CD4-positive, alpha-beta T cell (primary cell): ENCODE results near the gene CHD5. TPM values are rescaled to one million over a fixed set of nuclear protein-coding genes. Genes with fewer than 3 reads are reported as not detected.

Experiments used
- ATAC-seq: fragments of 200-7000 bp; cut with Tn5 transposase; one replicate; pipeline ENCODE4 v1.10.0; 2022; ENCODE audit warnings: mild to moderate bottlenecking; ENCODE audit not compliant: poor library complexity
- CTCF ChIA-PET: fragments of 350-600 bp; sonication (Branson Sonifier 250); formaldehyde crosslinking; loops from one replicate; lab custom pipeline; 2021; ENCODE audit warnings: antibody characterized with exemption, inconsistent platforms; lab: Charles Lee
- POLR2A ChIA-PET: fragments of 350-600 bp; sonication (Branson Sonifier 250); formaldehyde crosslinking; loops from one replicate; lab custom pipeline; 2021; ENCODE audit warnings: antibody characterized with exemption, inconsistent platforms; lab: Charles Lee
- DNase-seq, 14 experiments: peaks; one replicate each; pipeline ENCODE4 v3.0.0-alpha.2; 2013 to 2020; ENCODE audit warnings: mixed read lengths in 2 of 14
- H3K27ac ChIP-seq, 2 donors: one replicate each; pipeline versions ENCODE4 v1.5.1 to v1.7.0; 2013; ENCODE audit warnings: low read length in 2 of 2, low read depth in 1 of 2, mild to moderate bottlenecking in 1 of 2
- H3K27me3 ChIP-seq, 2 experiments: 1 replicate in 1 of 2; 2 replicates in 1 of 2; pipeline versions ENCODE4 v1.6.1 to v1.7.0; 2013; ENCODE audit warnings: low read length in 2 of 2, control low read depth in 1 of 2, mild to moderate bottlenecking in 1 of 2, moderate library complexity in 1 of 2; ENCODE audit not compliant: insufficient read depth in 2 of 2, control insufficient read depth in 1 of 2
- H3K36me3 ChIP-seq: one replicate; pipeline ENCODE4 v1.6.1; 2013; ENCODE audit warnings: low read length, control low read depth; ENCODE audit not compliant: insufficient read depth
- H3K4me1 ChIP-seq: one replicate; pipeline ENCODE4 v1.6.1; 2013; ENCODE audit warnings: low read length, control low read depth; ENCODE audit not compliant: insufficient read depth
- H3K4me3 ChIP-seq: one replicate; pipeline ENCODE4 v1.5.1; 2013; ENCODE audit warnings: mild to moderate bottlenecking, low read length, moderate library complexity
- H3K9me3 ChIP-seq, 2 experiments: 1 replicate in 1 of 2; 2 replicates in 1 of 2; pipeline versions ENCODE4 v1.6.1 to v1.7.0; 2013; ENCODE audit warnings: low read length in 2 of 2, mild to moderate bottlenecking in 2 of 2, control low read depth in 1 of 2, moderate library complexity in 1 of 2; ENCODE audit not compliant: control insufficient read depth in 1 of 2, insufficient read depth in 1 of 2
- H3K27ac Mint-ChIP-seq: one replicate; pipeline ENCODE4 v1.8.0; 2020; ENCODE audit warnings: mixed read lengths
- H3K27me3 Mint-ChIP-seq: one replicate; pipeline ENCODE4 v1.8.0; 2021; ENCODE audit warnings: mixed read lengths
- H3K36me3 Mint-ChIP-seq: one replicate; pipeline ENCODE4 v1.8.0; 2021; ENCODE audit warnings: low read depth, mixed read lengths
- H3K4me1 Mint-ChIP-seq: one replicate; pipeline ENCODE4 v1.8.0; 2021; ENCODE audit warnings: low read depth, mixed read lengths
- H3K4me3 Mint-ChIP-seq: one replicate; pipeline ENCODE4 v1.8.0; 2020; ENCODE audit warnings: mild to moderate bottlenecking, mixed read lengths
- H3K9me3 Mint-ChIP-seq: one replicate; pipeline ENCODE4 v1.8.0; 2020; ENCODE audit warnings: mixed read lengths
- intact Hi-C, 2 experiments: fragments of 100-400 bp; cut with DNase I in 1 of 2; cut with micrococcal nuclease in 1 of 2; formaldehyde crosslinking; loops; one replicate each; pipeline versions ENCODE4 v1.15.1 to v1.9.0; 2023 to 2025; cut with DNase I, micrococcal nuclease
- total RNA-seq, 174 experiments: library from RNA in 2 of 174; stranded (reverse) in 2 of 174; gene quantifications; one replicate each; pipeline ENCODE4 v1.2.3 and lab custom pipeline; 2021 to 2026
- TF ChIP-seq, protein P1 (sequence below): fragments of 200-600 bp; IDR thresholded peaks from one replicate; pipeline ENCODE4 v1.8.0; 2022; ENCODE audit warnings: antibody characterized with exemption, mild to moderate bottlenecking

CHD5 gene
- total RNA-seq, 2 experiments from 2014 or later: 0.25 to 0.34 TPM

DNA sequence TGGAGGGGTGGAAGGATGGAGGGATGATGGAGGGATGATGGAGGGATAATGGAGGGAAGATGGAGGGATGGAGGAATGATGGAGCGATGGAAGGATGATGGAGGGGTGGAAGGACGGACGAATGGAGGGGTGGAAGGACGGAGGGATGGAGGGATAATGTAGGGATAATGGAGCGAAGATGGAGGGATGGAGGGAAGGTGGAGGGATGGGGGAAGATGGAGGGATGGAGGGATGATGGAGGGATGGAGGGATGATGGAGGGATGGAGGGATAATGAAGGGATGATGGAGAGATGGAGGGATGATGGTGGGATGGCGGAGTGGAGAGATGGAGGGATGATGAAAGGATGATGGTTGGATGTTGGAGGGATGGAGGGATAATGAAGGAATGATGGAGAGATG, 73.1 kb downstream of the CHD5 start:
- no peak overlapping the region for H3K27ac ChIP-seq
- DNase-seq (no peak), ATAC-seq (no peak)
- Mint-ChIP-seq H3K36me3 (no peaks in the 10 kb centered on the region), H3K4me3 (no peak overlapping the region), H3K27me3 (peaks cover 6% of the 10 kb centered on the region), H3K27ac (no peak overlapping the region), H3K4me1 (no peaks in the 10 kb centered on the region), H3K9me3 (no peaks in the 10 kb centered on the region)
- no peak overlapping the region for H3K4me3 ChIP-seq
- intact Hi-C loops: loop anchor here in 1 of 2 experiments (5.0 kb wide), 1 partner anchor 140 kb away; no protein-coding TSS in a partner anchor
- CTCF ChIA-PET: no interaction called here
- TF ChIP-seq, protein P1, sequence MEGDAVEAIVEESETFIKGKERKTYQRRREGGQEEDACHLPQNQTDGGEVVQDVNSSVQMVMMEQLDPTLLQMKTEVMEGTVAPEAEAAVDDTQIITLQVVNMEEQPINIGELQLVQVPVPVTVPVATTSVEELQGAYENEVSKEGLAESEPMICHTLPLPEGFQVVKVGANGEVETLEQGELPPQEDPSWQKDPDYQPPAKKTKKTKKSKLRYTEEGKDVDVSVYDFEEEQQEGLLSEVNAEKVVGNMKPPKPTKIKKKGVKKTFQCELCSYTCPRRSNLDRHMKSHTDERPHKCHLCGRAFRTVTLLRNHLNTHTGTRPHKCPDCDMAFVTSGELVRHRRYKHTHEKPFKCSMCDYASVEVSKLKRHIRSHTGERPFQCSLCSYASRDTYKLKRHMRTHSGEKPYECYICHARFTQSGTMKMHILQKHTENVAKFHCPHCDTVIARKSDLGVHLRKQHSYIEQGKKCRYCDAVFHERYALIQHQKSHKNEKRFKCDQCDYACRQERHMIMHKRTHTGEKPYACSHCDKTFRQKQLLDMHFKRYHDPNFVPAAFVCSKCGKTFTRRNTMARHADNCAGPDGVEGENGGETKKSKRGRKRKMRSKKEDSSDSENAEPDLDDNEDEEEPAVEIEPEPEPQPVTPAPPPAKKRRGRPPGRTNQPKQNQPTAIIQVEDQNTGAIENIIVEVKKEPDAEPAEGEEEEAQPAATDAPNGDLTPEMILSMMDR: peak; percentile 13
- no peaks in the 10 kb centered on the region for H3K27me3 ChIP-seq
- peaks cover 0 to 11% of the 10 kb centered on the region in 2 experiments for H3K9me3 ChIP-seq
- no peaks in the 10 kb centered on the region for H3K36me3 ChIP-seq
- no peaks in the 10 kb centered on the region for H3K4me1 ChIP-seq
- POLR2A ChIA-PET: no interaction called here

DNA sequence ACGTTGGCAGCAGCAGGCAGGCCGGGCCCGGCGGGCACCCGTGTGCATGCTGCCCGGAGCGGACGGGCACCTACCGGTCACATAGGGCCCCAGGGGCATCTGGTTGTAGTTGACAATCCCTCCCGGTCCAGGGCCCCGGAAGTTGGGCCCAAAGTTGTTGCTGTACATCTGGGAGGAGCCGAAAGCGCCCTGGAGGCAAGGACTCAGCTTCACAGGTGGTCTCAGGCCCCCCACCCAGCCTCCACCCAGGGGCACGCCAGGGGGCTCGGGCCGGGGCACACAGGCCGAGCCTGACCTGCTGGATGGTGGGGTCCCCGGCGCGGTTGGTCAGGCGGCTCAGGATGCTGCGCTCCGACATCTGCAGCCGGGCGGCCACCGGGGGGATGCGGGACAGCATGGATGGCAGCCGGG, 73.8 kb downstream of the CHD5 start:
- Histone ChIP-seq H3K27ac (no peak overlapping the region), H3K27me3 (no peaks in the 10 kb centered on the region), H3K4me3 (no peak overlapping the region), H3K36me3 (no peaks in the 10 kb centered on the region), H3K4me1 (no peaks in the 10 kb centered on the region), H3K9me3 (peaks cover 0 to 11% of the 10 kb centered on the region in 2 experiments)
- H3K36me3 Mint-ChIP-seq: no peaks in the 10 kb centered on the region
- DNase-seq (no peak), ATAC-seq (no peak)
- H3K4me1 Mint-ChIP-seq: no peaks in the 10 kb centered on the region
- POLR2A ChIA-PET: no interaction called here
- peaks cover 6% of the 10 kb centered on the region for H3K27me3 Mint-ChIP-seq
- CTCF ChIA-PET: no interaction called here
- TF ChIP-seq, protein P1: no peak
- intact Hi-C loops: loop anchor here in 1 of 2 experiments (5.0 kb wide), 1 partner anchor 141 kb away; no protein-coding TSS in a partner anchor
- H3K4me3 Mint-ChIP-seq: no peak overlapping the region
- H3K27ac Mint-ChIP-seq: no peak overlapping the region
- H3K9me3 Mint-ChIP-seq: no peaks in the 10 kb centered on the region

DNA sequence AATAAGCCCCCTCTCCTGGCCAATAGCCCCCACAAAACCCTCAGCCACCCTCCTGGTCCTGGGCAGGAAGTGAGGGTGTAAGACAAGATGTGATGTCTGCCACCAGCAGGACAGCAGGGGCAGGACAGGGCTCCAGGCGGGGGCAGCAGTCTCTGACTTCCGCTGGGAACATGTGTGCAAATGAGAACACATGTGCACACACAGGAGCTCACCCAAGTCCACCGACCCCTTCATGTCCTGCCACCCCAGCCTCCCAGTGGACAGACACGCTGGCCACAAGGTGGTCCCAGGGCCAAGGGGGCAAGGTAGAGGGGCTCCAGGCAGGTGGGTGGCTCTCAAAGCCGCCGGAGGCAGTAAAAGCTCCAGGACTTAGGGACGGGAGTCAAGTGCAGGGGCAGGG, 74.4 kb downstream of the CHD5 start:
- Mint-ChIP-seq H3K4me3 (no peak overlapping the region), H3K36me3 (no peaks in the 10 kb centered on the region), H3K27me3 (peaks cover 6% of the 10 kb centered on the region), H3K4me1 (no peaks in the 10 kb centered on the region), H3K9me3 (no peaks in the 10 kb centered on the region), H3K27ac (no peak overlapping the region)
- peaks cover 0 to 11% of the 10 kb centered on the region in 2 experiments for H3K9me3 ChIP-seq
- no peaks in the 10 kb centered on the region for H3K36me3 ChIP-seq
- POLR2A ChIA-PET: no interaction called here
- H3K27ac ChIP-seq: no peak overlapping the region
- TF ChIP-seq, protein P1: no peak
- H3K27me3 ChIP-seq: no peaks in the 10 kb centered on the region
- no peak overlapping the region for H3K4me3 ChIP-seq
- ATAC-seq (no peak), DNase-seq (no peak)
- CTCF ChIA-PET: no interaction called here
- intact Hi-C loops: loop anchor here in 1 of 2 experiments (5.0 kb wide), 1 partner anchor 142 kb away; no protein-coding TSS in a partner anchor
- no peaks in the 10 kb centered on the region for H3K4me1 ChIP-seq
